NCI-H2107 treated with DMSO at 0.1 percent for 48 hours (cell line): Measurements from ENCODE around the gene CDC42EP5.

Experiments used
- DNase-seq: peaks from one replicate; lab custom pipeline; 2025; ENCODE audit not compliant: unreplicated experiment; lab: John Stamatoyannopoulos, UW

The CDC42EP5 gene

DNA sequence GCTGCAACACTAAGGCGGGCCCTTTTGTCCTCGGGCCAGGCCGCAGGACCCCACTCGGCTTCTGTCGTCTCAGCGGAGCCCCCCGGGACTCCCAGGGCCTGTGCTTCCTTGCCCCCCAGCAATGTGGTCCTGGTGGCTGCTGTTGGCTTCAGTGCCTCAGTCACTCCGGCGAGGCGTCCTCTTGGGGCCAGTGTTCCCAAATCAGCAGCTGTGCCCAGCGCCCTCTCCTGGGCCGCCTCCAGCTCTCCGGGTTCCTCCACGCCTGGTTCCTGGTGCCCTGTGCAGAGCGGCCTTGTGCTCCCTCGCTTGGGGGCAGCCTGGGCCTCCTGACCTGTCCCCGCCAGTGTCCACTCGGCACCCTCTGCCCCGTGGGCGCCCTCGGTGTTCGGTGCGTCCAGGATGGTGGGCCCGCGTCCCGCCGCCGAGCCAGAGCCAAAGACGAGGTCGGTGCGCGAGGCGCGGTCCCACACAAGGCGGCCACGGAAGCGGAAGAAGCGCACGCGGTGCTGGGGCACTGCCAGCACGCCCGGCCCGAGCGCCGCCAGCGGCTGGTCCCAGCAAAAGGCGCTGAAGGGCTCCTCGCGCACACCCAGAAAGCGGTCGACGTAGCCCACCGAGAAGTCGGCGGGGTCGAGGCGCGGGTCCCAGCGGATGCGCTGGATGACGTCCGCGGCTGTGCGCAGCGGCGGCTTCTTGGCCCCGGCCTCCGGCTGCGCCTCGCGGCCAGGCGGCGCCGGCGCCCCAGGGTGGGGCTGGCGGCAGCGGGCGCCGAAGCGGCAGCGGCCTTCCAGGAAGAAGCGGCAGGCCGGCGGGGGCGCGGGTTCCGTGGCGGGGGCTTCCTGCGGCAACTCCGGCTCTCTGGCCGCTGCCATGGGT lies 10.2 kb downstream of the CDC42EP5 start:
- no peak for DNase-seq

GRCh38 chr19:54462047-54462654 lies 10.9 kb downstream of the CDC42EP5 start:
- DNase-seq: no peak

- no peak for DNase-seq
Observed at GRCh38 chr19:54461613-54462012, 11.5 kb downstream of the CDC42EP5 start.

- DNase-seq: no peak
Observed at GRCh38 chr19:54461210-54461609, 11.9 kb downstream of the CDC42EP5 start.

GRCh38 chr19:54460230-54461005 lies 12.7 kb downstream of the CDC42EP5 start:
- DNase-seq: no peak

DNA sequence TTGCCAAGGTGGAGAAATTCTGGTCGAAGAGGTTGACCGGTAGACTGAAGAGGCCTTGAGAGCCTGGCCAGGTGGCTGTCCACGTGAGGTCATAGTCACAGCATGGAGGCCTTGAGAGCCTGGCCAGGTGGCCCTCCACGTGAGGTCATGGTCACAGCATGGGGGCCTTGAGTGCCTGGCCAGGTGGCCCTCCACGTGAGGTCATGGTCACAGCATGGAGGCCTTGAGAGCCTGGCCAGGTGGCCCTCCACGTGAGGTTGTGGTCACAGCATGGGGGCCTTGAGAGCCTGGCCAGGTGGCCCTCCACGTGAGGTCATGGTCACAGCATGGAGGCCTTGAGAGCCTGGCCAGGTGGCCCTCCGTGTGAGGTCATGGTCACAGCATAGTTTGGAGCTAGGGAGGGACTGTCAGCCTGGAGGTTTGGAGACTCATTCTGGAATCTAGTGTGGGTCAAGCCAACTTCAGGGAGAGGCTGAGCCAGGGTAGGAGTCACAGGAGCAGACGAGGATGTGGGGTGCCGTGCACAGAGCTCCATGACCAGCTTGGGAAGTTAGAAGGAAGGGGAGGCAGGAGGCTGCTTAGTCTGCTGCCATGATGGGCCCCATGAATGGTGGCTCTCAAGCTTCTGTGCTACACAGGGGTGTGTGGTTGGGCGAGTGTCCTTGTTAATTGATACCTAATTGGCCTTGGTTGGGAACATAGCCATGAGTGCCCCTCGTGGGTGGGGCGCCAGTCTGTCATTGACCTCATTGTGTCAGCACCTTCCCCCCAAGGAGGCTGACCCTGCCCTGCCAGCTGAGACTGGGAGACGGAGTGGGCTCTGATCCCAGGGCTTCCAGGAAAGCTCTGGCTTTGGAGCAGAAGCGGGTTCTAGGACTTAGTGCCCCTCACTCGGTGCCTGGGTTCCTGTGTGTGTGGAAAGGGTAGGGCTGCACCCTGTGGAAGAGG lies 13.5 kb downstream of the CDC42EP5 start:
- DNase-seq: no peak

GRCh38 chr19:54458648-54459281 lies 14.3 kb downstream of the CDC42EP5 start:
- DNase-seq: no peak

DNA sequence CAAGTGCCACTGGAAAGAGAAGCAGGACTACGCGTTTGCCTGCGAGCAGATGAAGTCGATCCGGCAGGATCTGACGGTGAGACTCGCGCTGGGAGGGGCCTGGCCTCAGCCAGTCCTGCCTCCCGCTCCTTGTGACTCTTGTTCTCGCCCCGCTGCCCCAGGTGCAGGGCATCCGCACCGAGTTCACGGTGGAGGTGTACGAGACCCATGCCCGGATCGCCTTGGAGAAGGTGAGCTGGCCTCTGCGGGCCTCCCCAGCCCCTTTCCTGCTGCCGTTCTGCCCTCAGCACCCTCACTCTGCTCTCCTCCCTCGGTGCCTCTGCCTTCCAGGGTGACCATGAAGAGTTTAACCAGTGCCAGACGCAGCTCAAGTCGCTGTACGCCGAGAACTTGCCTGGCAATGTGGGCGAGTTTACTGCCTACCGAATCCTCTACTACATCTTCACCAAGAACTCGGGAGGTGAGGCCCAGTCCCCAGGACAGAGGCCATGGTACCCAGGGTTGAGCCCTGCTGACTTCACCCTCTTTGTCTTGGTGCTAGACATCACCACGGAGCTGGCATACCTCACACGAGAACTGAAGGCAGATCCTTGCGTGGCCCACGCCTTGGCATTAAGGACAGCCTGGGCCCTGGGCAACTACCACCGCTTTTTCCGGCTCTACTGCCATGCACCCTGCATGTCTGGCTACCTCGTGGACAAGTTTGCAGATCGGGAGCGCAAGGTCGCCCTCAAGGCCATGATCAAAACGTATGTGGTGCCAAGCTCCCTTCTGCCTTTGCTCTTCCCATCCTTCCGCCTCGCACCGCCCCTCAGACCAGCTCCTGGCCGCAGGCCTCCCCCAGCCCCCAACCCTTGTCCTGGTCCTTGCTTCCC lies 15.1 kb downstream of the CDC42EP5 start:
- DNase-seq: no peak

- DNase-seq: no peak
Observed at GRCh38 chr19:54456423-54457373, 16.4 kb downstream of the CDC42EP5 start.

DNA sequence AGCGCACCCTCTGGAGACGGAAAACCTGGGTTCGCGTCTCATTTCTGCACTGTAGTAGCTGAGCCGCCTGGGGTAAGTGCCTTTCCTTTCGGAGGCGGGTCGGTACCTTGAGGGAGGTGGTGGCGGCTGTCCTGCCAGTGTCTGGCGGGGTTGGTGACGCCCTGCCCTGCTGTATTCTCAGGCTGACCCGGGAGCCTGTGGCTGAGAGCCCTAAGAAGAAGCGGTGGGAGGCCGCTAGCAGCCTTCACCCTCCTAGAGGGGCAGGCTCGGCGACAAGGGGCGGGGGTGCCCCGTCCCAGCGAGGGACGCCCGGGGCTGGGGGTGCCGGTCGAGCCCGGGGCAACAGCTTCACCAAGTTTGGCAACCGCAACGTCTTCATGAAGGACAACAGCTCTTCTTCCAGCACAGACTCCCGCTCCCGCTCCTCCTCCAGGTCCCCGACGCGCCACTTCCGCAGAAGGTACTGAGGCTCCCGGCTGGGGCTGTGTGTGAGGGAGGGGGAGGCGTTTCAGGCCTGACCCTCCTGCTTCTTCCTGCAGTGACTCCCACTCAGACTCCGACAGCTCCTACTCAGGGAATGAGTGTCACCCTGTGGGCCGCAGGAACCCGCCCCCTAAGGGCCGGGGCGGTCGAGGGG lies 17.2 kb downstream of the CDC42EP5 start:
- DNase-seq: no peak

DNA sequence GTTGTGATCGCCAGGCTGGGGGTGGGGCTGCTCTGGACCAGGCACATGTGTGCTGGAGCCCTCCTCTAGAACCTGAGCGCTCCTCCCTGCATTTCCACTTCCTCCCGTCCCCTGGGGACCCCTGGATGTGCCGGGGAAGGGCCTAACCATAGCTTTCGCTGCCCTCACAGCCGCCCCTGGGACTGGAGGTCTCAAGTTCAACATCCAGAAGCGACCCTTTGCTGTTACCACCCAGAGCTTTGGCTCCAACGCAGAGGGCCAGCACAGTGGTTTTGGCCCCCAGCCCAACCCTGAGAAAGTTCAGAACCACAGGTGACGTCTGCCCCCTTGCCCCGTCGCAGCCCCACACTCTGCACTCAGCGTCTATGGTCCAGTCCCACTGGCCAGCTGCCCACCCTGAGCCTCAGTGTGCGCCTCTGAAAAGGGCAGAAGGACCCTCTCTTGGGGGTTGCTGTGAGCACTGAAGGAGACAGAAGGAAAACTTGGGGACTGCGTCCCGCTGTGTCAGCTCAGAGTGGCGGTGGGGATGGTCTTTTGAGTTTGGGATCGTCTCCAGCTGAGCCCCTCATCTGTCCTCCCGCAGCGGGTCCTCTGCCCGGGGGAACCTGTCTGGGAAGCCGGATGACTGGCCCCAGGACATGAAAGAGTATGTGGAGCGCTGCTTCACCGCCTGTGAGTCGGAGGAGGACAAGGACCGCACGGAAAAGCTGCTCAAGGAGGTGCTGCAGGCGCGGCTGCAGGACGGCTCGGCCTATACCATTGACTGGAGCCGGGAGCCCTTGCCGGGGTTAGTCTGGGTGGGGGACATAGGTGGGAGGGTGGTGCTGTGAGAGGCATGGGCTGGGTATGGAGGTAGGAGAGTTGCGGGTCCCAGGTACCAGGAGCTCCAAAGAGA lies 18.1 kb downstream of the CDC42EP5 start:
- DNase-seq: no peak

DNA sequence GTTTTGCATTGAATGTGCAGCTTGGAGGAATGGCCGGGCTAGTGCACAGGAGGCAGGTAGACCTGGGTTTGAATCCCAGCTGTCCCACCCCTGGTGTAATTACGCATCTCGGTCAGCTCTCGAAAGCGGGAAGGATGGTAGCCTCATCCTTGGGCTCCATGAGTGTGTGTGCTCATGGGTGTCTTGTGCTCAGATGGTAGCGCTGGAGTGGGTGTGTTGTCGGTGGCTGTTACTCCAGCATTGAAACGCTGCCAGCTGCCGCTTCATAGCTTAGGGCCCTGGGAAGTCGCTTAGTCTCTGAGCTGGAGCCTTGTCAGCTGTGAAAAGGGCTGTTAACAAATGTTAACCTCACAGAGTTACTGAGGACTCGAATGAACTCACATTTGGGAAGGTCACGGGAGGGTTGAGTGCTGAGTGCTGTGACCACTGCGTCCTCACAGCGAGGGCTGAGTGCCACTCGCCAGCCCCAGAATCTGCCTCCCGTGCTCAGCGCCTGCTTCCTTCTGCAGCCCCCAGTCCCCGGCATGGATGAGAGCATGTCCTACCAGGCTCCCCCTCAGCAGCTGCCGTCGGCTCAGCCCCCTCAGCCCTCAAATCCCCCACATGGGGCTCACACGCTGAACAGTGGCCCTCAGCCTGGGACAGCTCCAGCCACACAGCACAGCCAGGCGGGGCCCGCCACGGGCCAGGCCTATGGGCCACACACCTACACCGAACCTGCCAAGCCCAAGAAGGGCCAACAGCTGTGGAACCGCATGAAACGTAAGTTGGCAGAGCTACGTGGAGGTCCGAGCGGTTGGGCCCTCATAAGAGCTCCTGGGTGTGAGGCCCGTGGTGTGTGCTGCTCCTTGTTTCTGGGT lies 18.9 kb downstream of the CDC42EP5 start:
- no peak for DNase-seq

GRCh38 chr19:54452626-54453025 lies 20.5 kb downstream of the CDC42EP5 start:
- no peak for DNase-seq

DNA sequence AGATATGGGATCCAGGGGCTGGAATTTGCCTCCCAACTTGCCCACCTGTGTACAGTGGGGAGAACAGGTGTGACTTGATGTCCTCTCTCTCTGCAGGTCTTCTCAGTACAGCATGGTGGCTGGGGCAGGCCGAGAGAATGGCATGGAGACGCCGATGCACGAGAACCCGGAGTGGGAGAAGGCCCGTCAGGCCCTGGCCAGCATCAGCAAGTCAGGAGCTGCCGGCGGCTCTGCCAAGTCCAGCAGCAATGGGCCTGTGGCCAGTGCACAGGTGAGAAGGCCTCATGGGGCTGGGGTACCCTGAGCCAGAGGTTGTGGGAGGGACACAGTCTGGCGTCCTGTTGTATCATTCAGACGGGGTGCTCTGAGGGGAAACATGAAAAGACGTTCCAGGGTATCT lies 21.1 kb downstream of the CDC42EP5 start:
- no peak for DNase-seq

- DNase-seq: peak; percentile 45
Observed at GRCh38 chr19:54451331-54451871, 21.7 kb downstream of the CDC42EP5 start.
